SK-N-SH (cell line): ENCODE measurements around the gene TESK1.

Source experiments
- CTCF ChIP-seq: fragments of 200-600 bp; sonication (generic); IDR thresholded peaks from 2 replicates; pipeline ENCODE4 v1.6.1; 2017; ENCODE audit warnings: antibody characterized with exemption, mild to moderate bottlenecking, moderate library complexity
- TCF12 ChIP-seq: IDR thresholded peaks from 2 replicates; pipeline ENCODE4 v1.4.0; 2012

GRCh38 chr9:35649431-35650340 is 44.6 kb downstream of the TESK1 start:
- TF ChIP-seq TCF12 (no peak), CTCF (no peak)
